ENCODE data around the gene ACTR1A.

ACTR1A gene

DNA sequence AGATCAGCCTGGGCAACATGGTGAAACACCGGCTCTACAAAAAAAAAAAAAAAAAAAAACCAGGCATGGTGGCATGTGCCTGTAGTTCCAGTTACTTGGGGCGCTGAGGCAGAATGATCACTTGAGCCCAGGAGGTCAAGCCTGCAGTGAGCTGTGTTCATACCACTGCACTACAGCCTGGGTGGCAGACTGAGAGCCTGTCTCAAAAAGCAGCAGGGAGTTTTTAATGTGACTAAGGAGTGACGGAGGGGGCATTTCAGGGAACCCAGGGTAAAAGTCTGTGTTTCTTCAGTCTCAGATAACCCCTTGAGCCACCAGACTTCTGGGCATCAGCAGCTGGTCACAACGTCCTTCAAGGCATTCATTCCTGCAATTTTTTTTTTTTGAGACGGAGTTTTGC is 49.0 kb downstream of the ACTR1A start:
- DNase-seq (ENCODE audit: insufficient read length, low spot score) (no peak), FAIRE-seq (no peak)
- TF ChIP-seq, protein P1, sequence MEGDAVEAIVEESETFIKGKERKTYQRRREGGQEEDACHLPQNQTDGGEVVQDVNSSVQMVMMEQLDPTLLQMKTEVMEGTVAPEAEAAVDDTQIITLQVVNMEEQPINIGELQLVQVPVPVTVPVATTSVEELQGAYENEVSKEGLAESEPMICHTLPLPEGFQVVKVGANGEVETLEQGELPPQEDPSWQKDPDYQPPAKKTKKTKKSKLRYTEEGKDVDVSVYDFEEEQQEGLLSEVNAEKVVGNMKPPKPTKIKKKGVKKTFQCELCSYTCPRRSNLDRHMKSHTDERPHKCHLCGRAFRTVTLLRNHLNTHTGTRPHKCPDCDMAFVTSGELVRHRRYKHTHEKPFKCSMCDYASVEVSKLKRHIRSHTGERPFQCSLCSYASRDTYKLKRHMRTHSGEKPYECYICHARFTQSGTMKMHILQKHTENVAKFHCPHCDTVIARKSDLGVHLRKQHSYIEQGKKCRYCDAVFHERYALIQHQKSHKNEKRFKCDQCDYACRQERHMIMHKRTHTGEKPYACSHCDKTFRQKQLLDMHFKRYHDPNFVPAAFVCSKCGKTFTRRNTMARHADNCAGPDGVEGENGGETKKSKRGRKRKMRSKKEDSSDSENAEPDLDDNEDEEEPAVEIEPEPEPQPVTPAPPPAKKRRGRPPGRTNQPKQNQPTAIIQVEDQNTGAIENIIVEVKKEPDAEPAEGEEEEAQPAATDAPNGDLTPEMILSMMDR (IDR thresholded peaks at IDR 0.05; ENCODE audit: insufficient read depth, missing control alignments) = no peak

- FAIRE-seq (no peak), DNase-seq (ENCODE audit: insufficient read length, low spot score) (no peak)
- TF ChIP-seq, protein P1 (IDR thresholded peaks at IDR 0.05; ENCODE audit: insufficient read depth, missing control alignments) = no peak
Observed at GRCh38 chr10:102452672-102453340, 49.7 kb downstream of the ACTR1A start.

DNA sequence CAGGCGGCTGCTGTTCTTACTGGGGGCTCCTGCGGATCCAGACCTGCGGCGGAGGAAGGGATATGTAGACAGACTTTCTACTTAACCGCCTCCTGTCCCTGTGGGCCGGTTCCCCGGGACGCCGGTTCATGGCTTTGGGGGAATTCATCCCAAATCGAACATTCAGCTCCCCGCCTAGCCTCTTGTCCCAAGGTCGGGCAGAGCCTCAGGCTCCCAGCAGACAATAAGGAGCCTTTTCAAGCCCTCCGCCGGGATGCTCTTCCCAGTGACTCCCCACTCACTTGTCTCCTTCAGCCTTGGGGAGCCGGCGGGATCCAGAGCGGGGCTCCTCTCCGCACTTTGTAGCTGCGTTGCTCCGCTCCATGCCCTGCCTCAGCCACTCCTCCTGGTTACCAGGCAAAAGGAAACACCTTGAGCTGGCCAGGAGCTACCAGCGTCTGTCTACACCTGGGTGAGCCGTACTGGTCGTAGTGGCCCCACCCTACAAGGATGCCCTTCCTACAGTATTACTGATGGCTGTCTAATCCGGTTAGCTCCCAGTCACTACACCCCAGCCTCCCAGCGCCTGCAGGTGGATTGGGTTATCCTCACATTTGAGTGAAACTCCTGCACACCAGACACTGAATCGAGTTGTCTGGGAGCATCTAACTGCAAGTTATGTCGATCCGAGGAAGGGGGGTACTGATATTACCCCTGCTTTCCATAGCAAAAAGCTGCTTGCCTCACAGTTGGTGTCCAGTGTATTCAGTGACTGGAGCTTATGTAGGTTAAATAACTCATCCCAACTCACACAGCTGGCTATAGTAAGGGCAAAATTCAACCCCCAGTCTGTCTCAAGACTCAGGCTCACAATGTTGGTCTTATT is 51.2 kb downstream of the ACTR1A start, which contains the start of gene C10orf95:
Gene C10orf95, minus strand, starts transcription at position 439 of the 865 bp plus-strand sequence. CDS start 450 bp downstream, outside the sequence.
- no peak for FAIRE-seq
- DNase-seq (ENCODE audit: insufficient read length, low spot score) = no peak
- TF ChIP-seq, protein P1 (IDR thresholded peaks at IDR 0.05; ENCODE audit: insufficient read depth, missing control alignments) = no peak

DNA sequence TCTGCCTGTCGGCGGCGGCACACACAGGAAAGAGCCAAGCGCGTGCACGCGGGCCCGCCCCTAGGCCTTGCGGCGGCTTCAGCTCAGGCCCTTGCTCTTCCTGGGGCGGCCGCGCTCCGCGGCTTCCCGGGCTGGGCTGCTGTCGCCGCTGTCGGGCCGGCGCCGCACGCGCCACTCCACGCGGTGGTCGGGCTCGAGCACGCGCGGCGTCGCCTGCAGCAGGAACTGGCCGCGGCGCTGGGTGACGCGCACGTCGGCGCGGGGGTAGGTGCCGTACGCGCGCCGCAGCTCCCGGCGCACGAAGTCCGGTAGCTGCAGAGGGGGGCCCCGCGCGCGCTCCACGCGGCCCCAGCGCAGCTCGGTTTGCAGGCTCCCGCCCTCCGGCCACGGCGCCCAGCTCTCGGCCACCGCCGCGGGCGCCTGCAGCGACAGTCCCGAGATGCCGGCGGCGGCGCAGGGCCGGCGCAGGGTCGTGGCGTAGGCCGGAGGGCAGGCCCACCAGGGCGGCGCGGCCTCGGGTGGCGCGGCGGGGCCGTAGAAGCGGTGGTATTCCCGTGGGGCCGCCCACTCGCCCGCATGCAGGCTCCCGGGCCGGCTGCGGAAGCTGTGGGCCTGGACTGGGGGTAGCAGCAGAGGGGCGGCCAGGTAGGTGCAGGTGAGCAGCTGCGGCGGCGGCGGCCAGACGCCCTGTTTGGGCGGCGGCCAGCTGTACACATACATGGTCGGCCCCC is 52.0 kb downstream of the ACTR1A start:
- FAIRE-seq = no peak
- TF ChIP-seq, protein P1 (IDR thresholded peaks at IDR 0.05; ENCODE audit: insufficient read depth, missing control alignments) = no peak
- DNase-seq (ENCODE audit: insufficient read length, low spot score) = no peak

GRCh38 chr10:102450124-102450373 is 52.5 kb downstream of the ACTR1A start:
- DNase-seq (ENCODE audit: insufficient read length, low spot score) (no peak), FAIRE-seq (no peak)
- TF ChIP-seq, protein P1 (IDR thresholded peaks at IDR 0.05; ENCODE audit: insufficient read depth, missing control alignments) = no peak

DNA sequence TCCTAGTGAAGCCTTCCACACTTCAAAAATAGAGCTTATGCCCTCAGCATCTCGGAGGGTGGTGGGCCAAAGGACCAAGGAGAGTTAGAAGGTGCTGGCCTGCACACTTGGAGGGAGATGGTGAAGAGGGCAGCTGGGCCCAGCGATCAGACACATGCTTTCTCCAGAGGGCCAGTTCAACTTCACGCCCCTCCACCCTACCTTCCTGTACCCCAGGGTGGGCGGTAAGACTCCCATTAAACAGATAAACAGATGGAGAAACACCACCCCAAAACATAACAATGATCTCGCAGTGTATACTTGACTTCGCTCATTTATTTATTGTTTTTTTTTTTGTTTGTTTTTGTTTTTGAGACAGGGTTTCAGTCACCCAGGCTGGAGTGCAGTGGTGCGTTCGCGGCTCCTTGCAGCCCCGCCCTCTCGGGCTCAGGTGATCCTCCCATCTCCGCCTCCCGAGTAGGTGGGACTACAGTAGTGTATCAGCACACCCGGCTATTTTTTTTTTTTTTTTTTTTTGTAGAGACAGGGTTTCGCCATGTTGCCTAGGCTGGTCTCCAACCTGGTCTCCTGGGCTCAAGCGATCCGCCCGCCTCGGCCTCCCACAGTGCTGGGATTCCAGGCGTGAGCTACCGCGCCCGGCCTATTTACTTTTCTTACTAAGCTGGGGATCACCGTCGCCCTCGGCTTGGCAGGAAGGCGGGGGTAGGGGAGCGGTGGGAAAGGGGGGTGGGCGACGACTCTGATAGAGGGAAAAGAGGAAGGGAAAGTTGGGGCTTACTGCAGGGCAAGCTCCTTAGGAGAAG is 53.0 kb downstream of the ACTR1A start:
- FAIRE-seq (no peak), DNase-seq (ENCODE audit: insufficient read length, low spot score) (no peak)
- TF ChIP-seq, protein P1 (IDR thresholded peaks at IDR 0.05; ENCODE audit: insufficient read depth, missing control alignments) = no peak

All from D721Med (cell line).